A549 (cell line): Measurements from ENCODE around the gene CEP57L1. TPM values are rescaled to one million over a fixed set of nuclear protein-coding genes. Genes with fewer than 3 reads are reported as not detected.

Experiments
- ATAC-seq, 2 experiments: fragments of 200-7000 bp in 1 of 2; fragments of >200 bp in 1 of 2; cut with Nextera tagmentation in 1 of 2; cut with Tn5 transposase in 1 of 2; 3 replicates each; pipeline versions ENCODE4 v1.8.0 to v1.9.1; 2018 to 2020; ENCODE audit warnings: mild to moderate bottlenecking in 1 of 2, moderate library complexity in 1 of 2
- CTCF ChIA-PET: fragments of 300-600 bp; sonication (Branson Sonifier 250); formaldehyde crosslinking; extraction: SDS; loops from one replicate; lab custom pipeline; 2021; ENCODE audit warnings: antibody characterized with exemption, inconsistent platforms; lab: Yijun Ruan, JAX
- POLR2A ChIA-PET: fragments of 350-600 bp; formaldehyde crosslinking; extraction: SDS; loops from one replicate; lab custom pipeline; 2021; ENCODE audit warnings: antibody characterized with exemption, inconsistent platforms; lab: Yijun Ruan, JAX
- DNase-seq, 2 experiments: peaks; one replicate each; pipeline versions ENCODE4 v3.0.0 to v3.0.0-alpha.2; 2011 to 2016; ENCODE audit warnings: low read depth in 1 of 2, low spot score in 1 of 2
- FAIRE-seq: peaks from 2 replicates; lab custom pipeline; 2011; peaks lifted over from hg19 to GRCh38; lab: Jason Lieb, UNC
- H3K27ac ChIP-seq, 2 experiments: fragments of >200 bp; sonication (Bioruptor Twin); formaldehyde crosslinking; 3 replicates each; pipeline ENCODE4 v1.5.1; 2016 to 2017
- H3K4me1 ChIP-seq: fragments of >200 bp; sonication (Bioruptor Twin); formaldehyde crosslinking; 3 replicates; pipeline ENCODE4 v1.6.1; 2016
- H3K4me2 ChIP-seq: fragments of >200 bp; sonication (Bioruptor Twin); formaldehyde crosslinking; 3 replicates; pipeline ENCODE4 v1.6.1; 2016
- H3K4me3 ChIP-seq: fragments of >200 bp; sonication (Bioruptor Twin); formaldehyde crosslinking; 3 replicates; pipeline ENCODE4 v1.5.1; 2016
- H3K9me3 ChIP-seq: fragments of >200 bp; sonication (Bioruptor Twin); formaldehyde crosslinking; 3 replicates; pipeline ENCODE4 v1.6.1; 2016
- CHD2 ChIP-seq: fragments of 150-350 bp; IDR thresholded peaks from 2 replicates; pipeline ENCODE4 v1.6.1; 2014; ENCODE audit warnings: low read length; ENCODE audit not compliant: partially characterized antibody
- EHF ChIP-seq: fragments of 250-450 bp; sonication (Bioruptor Pico); IDR thresholded peaks from 2 replicates; pipeline ENCODE4 v1.5.0; 2020; ENCODE audit warnings: mild to moderate bottlenecking
- HOXA7 ChIP-seq: fragments of 250-450 bp; sonication (Bioruptor Pico); IDR thresholded peaks from 2 replicates; pipeline ENCODE4 v1.5.0; 2020; ENCODE audit warnings: mild to moderate bottlenecking, moderate library complexity
- HOXB13 ChIP-seq: fragments of 250-450 bp; sonication (Bioruptor Pico); IDR thresholded peaks from 2 replicates; pipeline ENCODE4 v1.5.0; 2020; ENCODE audit warnings: low read depth, mild to moderate bottlenecking, moderate library complexity
- MAFK ChIP-seq: fragments of 450-650 bp; IDR thresholded peaks from 2 replicates; pipeline ENCODE4 v1.6.1; 2014; ENCODE audit not compliant: partially characterized antibody
- MAZ ChIP-seq: fragments of 150-350 bp; IDR thresholded peaks from 2 replicates; pipeline ENCODE4 v1.6.1; 2014; ENCODE audit warnings: antibody characterized with exemption, low read depth, low read length, borderline replicate concordance
- POLR2A ChIP-seq: IDR thresholded peaks from 2 replicates; pipeline ENCODE4 v1.6.1; 2012; ENCODE audit warnings: mild to moderate bottlenecking, low read length
- RAD21 ChIP-seq, 2 experiments: fragments of >200 bp in 1 of 2; sonication (Bioruptor Twin) in 1 of 2; formaldehyde crosslinking in 1 of 2; IDR thresholded peaks in 1 of 2; conservative IDR thresholded peaks in 1 of 2; 2 replicates in 1 of 2; 3 replicates in 1 of 2; pipeline ENCODE4 v1.6.1; 2012 to 2018; ENCODE audit warnings: inconsistent platforms in 1 of 2
- RARB ChIP-seq: fragments of 250-450 bp; sonication (Bioruptor Pico); IDR thresholded peaks from 2 replicates; pipeline ENCODE4 v1.8.0; 2021; ENCODE audit warnings: mild to moderate bottlenecking, moderate library complexity
- SMC3 ChIP-seq: fragments of >200 bp; sonication (Bioruptor Twin); formaldehyde crosslinking; IDR thresholded peaks from 3 replicates; pipeline ENCODE4 v1.6.1; 2018; ENCODE audit warnings: inconsistent platforms
- TFCP2L1 ChIP-seq: fragments of 250-450 bp; sonication (Bioruptor Pico); IDR thresholded peaks from 2 replicates; pipeline ENCODE4 v1.5.0; 2021; ENCODE audit warnings: mild to moderate bottlenecking
- TP53 ChIP-seq: fragments of 250-450 bp; sonication (Bioruptor Pico); IDR thresholded peaks from 2 replicates; pipeline ENCODE4 v1.5.0; 2021; ENCODE audit warnings: mild to moderate bottlenecking, moderate library complexity
- ZC3H11A ChIP-seq: fragments of 450-650 bp; IDR thresholded peaks from 2 replicates; pipeline ENCODE4 v1.6.1; 2014; ENCODE audit warnings: antibody characterized with exemption, mild to moderate bottlenecking
- WGBS: methylation state at CpG from one replicate; pipeline ENCODE4 v1.1.6; 2017; ENCODE audit errors: missing lambda C conversion rate; 5-methylcytosine and 5-hydroxymethylcytosine counted together
- polyA plus RNA-seq, 4 experiments: library from polyadenylated mRNA; depleted of rRNA in 3 of 4; stranded (reverse); fragments of >200 nt; fragmentation: RNase III in 1 of 4; extraction: RNeasy Plus Mini Kit Qiagen cat#74134 plus additional on column Dnase treatment in 1 of 4; gene quantifications; 2 replicates in 3 of 4; 3 replicates in 1 of 4; pipeline ENCODE4 v1.2.3, GENCODE V29; 2011 to 2017
- TF ChIP-seq, protein P1 (sequence below): fragments of 200-600 bp; sonication (generic); IDR thresholded peaks from 2 replicates; pipeline ENCODE4 v1.6.1; 2016; ENCODE audit warnings: antibody characterized with exemption, mild to moderate bottlenecking, moderate library complexity
- TF ChIP-seq, protein P2 (sequence below): fragments of >200 bp; sonication (Bioruptor Twin); formaldehyde crosslinking; IDR thresholded peaks from 3 replicates; pipeline ENCODE4 v1.5.1; 2016

CEP57L1 gene
- polyA plus RNA-seq, 2 of the 4 experiments (the other 2 are of a cell fraction), result 8.9 to 20.5 TPM

DNA sequence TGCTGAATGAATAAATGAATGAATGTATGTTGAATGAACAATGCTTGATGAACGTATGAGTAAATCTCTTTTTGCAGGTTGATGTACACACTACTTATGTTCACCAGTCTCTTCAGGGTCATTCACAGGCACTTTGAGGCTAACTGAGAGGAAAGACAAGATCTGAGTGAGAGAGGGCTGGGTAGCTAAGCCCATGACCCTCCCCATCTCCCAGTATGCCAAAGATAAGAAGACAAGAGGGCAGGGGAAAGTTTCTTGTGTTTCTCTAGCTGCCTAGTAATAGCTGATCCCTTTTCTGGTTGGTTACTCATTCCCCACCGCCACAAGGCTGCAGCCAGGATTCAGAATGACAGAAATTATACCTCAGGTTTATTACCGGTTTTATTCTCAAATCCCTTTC lies 90.7 kb downstream of the CEP57L1 start:
- ChIA-PET POLR2A (no interaction called here), CTCF (interaction anchor here (3.8 kb wide), 1 partner anchor 199 kb away, joined by 50 read pairs; the partner anchor contains the start of gene CD164)
- DNase-seq, result no peak
- 5% methylated on average over 3 of the region's 3 CpGs for WGBS
- Histone ChIP-seq H3K9me3 (no peaks in the 10 kb centered on the region; the same call in 2 of the 3 replicates), H3K4me1 (no peaks in the 10 kb centered on the region), H3K27ac (no peak overlapping the region), H3K4me2 (no peak overlapping the region), H3K4me3 (no peak overlapping the region)
- no peak for FAIRE-seq
- no peak for ATAC-seq
- TF ChIP-seq RAD21 (conservative IDR thresholded peaks at IDR 0.05 in 1 of 2, IDR thresholded peaks at IDR 0.05 in 1 of 2) (no peak), POLR2A (no peak), ZC3H11A (no peak), RARB (CRISPR knock-in tag) (no peak)
- TF ChIP-seq, protein P1, sequence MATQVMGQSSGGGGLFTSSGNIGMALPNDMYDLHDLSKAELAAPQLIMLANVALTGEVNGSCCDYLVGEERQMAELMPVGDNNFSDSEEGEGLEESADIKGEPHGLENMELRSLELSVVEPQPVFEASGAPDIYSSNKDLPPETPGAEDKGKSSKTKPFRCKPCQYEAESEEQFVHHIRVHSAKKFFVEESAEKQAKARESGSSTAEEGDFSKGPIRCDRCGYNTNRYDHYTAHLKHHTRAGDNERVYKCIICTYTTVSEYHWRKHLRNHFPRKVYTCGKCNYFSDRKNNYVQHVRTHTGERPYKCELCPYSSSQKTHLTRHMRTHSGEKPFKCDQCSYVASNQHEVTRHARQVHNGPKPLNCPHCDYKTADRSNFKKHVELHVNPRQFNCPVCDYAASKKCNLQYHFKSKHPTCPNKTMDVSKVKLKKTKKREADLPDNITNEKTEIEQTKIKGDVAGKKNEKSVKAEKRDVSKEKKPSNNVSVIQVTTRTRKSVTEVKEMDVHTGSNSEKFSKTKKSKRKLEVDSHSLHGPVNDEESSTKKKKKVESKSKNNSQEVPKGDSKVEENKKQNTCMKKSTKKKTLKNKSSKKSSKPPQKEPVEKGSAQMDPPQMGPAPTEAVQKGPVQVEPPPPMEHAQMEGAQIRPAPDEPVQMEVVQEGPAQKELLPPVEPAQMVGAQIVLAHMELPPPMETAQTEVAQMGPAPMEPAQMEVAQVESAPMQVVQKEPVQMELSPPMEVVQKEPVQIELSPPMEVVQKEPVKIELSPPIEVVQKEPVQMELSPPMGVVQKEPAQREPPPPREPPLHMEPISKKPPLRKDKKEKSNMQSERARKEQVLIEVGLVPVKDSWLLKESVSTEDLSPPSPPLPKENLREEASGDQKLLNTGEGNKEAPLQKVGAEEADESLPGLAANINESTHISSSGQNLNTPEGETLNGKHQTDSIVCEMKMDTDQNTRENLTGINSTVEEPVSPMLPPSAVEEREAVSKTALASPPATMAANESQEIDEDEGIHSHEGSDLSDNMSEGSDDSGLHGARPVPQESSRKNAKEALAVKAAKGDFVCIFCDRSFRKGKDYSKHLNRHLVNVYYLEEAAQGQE, result no peak

DNA sequence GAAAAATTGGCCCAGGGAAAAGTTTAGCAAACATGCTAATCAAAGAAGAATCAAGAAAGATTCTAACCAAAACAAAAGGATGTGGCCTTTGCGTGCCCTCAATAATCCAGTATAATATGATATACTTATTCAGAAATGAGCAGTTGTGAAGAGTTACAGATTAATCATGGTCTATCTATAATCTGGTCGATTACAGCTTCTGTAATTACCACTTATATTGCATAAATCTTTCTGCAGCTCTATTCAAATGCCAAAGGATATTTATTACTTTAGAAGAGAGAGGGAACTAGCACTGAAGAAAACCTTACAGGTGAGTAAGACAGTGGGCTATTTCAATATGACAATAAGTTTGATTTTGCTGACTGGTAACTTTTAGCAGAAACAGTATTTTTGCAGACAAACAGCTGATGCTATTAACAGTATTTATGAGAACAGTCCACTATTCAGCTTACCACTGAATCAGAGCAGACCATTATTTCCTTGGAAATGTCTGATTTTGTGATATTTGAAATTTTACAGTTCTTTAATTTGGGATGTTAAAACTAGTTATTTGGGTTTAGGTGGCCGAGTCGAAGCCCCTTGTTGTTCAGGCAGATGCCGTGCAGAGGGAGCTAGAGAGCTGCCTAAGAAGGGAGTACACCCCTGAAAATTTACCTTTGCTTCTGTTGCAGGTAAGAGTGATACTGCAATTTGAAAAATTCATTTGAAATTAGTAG lies 92.2 kb downstream of the CEP57L1 start:
- ChIA-PET POLR2A (interaction anchor here (1.0 to 1.5 kb wide), 2 partner anchors 195 to 253 kb away, joined by 3 to 7 read pairs; partner anchors contain the start of genes CD164, PPIL6 and SMPD2), CTCF (interaction anchor here (0.9 to 3.8 kb wide), 31 partner anchors 9 to 269 kb away, joined by 3 to 50 read pairs (median 5); partner anchors contain the start of genes CD164, MICAL1 and SESN1)
- TF ChIP-seq, protein P2, sequence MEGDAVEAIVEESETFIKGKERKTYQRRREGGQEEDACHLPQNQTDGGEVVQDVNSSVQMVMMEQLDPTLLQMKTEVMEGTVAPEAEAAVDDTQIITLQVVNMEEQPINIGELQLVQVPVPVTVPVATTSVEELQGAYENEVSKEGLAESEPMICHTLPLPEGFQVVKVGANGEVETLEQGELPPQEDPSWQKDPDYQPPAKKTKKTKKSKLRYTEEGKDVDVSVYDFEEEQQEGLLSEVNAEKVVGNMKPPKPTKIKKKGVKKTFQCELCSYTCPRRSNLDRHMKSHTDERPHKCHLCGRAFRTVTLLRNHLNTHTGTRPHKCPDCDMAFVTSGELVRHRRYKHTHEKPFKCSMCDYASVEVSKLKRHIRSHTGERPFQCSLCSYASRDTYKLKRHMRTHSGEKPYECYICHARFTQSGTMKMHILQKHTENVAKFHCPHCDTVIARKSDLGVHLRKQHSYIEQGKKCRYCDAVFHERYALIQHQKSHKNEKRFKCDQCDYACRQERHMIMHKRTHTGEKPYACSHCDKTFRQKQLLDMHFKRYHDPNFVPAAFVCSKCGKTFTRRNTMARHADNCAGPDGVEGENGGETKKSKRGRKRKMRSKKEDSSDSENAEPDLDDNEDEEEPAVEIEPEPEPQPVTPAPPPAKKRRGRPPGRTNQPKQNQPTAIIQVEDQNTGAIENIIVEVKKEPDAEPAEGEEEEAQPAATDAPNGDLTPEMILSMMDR, result peak; percentile 77
- peak; percentile 97 for TF ChIP-seq MAFK
- TF ChIP-seq MAZ, result no peak
- TF ChIP-seq RAD21 (conservative IDR thresholded peaks at IDR 0.05 in 1 of 2, IDR thresholded peaks at IDR 0.05 in 1 of 2), result peak; percentile 86 to 90
- no peak for TF ChIP-seq TFCP2L1 (CRISPR knock-in tag)
- peak; percentile 92 for TF ChIP-seq SMC3
- ATAC-seq, result peak; percentile 59 to 75; a peak in 3 of 6 replicates
- Histone ChIP-seq H3K4me3 (no peak overlapping the region), H3K9me3 (no peaks in the 10 kb centered on the region; the same call in 2 of the 3 replicates), H3K4me1 (no peaks in the 10 kb centered on the region), H3K27ac (no peak overlapping the region), H3K4me2 (no peak overlapping the region)
- 6% methylated on average over 5 of the region's 5 CpGs for WGBS
- FAIRE-seq, result no peak
- peak; percentile 7 to 43 for DNase-seq

DNA sequence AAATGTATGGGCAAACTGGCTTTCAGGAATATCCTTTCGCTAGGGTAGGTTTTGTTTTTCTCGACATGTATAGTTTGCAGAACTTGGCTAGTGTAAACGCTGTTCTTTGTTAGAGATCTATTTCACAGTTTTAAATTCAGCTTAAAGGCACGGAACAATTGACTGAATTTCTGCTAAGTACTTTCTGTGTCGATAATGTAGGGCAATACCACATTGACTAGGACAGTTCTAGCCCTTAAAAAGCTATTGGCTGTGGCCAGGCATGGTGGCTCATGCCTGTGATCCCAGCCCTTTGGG lies 92.8 kb downstream of the CEP57L1 start:
- H3K4me3 ChIP-seq, result no peak overlapping the region
- peak in 1 of 2 experiments; percentile 3; a peak in 1 of 5 replicates for TF ChIP-seq RAD21 (conservative IDR thresholded peaks at IDR 0.05 in 1 of 2, IDR thresholded peaks at IDR 0.05 in 1 of 2)
- TF ChIP-seq MAFK, result no peak
- TF ChIP-seq HOXA7 (CRISPR knock-in tag), result no peak
- TF ChIP-seq EHF (CRISPR knock-in tag), result no peak
- TF ChIP-seq CHD2, result no peak
- TF ChIP-seq TP53, result no peak
- no peak for TF ChIP-seq HOXB13 (CRISPR knock-in tag)

More for the DNA sequence above, 92.8 kb downstream of the CEP57L1 start:
- no peak overlapping the region for H3K4me2 ChIP-seq
- no peaks in the 10 kb centered on the region for H3K4me1 ChIP-seq
- 25% methylated on average over 5 of the region's 5 CpGs for WGBS
- H3K27ac ChIP-seq, result no peak overlapping the region
- FAIRE-seq, result no peak
- no peaks in the 10 kb centered on the region; the same call in 2 of the 3 replicates for H3K9me3 ChIP-seq
- no peak; a peak in 1 of 6 replicates for ATAC-seq
- DNase-seq, result no peak
- ChIA-PET POLR2A (interaction anchor here (1.0 to 1.5 kb wide), 2 partner anchors 195 to 253 kb away, joined by 3 to 7 read pairs; partner anchors contain the start of genes CD164, PPIL6 and SMPD2), CTCF (interaction anchor here (0.9 to 3.8 kb wide), 31 partner anchors 9 to 268 kb away, joined by 3 to 50 read pairs (median 5); partner anchors contain the start of genes CD164, MICAL1 and SESN1)
